HepG2 (cell line): ENCODE data around the gene TECPR1. TPM values are rescaled to one million over a fixed set of nuclear protein-coding genes. Genes with fewer than 3 reads are reported as not detected.
A peak's percentile ranks its signal among the peaks of the same experiment; 100 is the strongest.

Source experiments
- ATAC-seq: fragments of 200-7000 bp; cut with Tn5 transposase; 3 replicates; pipeline ENCODE4 v1.9.1; 2020; ENCODE audit warnings: mild to moderate bottlenecking, moderate library complexity
- BruUV-seq: library from RNA; stranded (reverse); fragments of 400-500 nt; replicated peaks from 2 replicates; lab custom pipeline; 2021; lab: Mats Ljungman, UMichigan
- CTCF ChIA-PET: fragments of 300-600 bp; formaldehyde crosslinking; extraction: SDS; loops from one replicate; lab custom pipeline; 2021; ENCODE audit warnings: low total read pairs, inconsistent platforms, low intra/inter-chr PET ratio; lab: Yijun Ruan, JAX
- POLR2A ChIA-PET: fragments of 350-600 bp; sonication (Branson Sonifier 250); formaldehyde crosslinking; loops from one replicate; lab custom pipeline; 2020; ENCODE audit warnings: antibody characterized with exemption, inconsistent platforms; lab: Yijun Ruan, JAX
- DNase-seq: peaks from one replicate; pipeline ENCODE4 v3.0.0-alpha.2; 2015; ENCODE audit warnings: low spot score
- FAIRE-seq: peaks from 3 replicates; lab custom pipeline; 2011; peaks lifted over from hg19 to GRCh38; lab: Jason Lieb, UNC
- H2AFZ ChIP-seq: one replicate; pipeline ENCODE4 v1.6.1; 2011; ENCODE audit warnings: low read length, inconsistent platforms
- H3K27ac ChIP-seq: fragments of 300-600 bp; 3 replicates; pipeline ENCODE4 v1.8.0; 2011; ENCODE audit warnings: mixed run types, mild to moderate bottlenecking, mixed read lengths, low read length, inconsistent platforms; ENCODE audit not compliant: insufficient read depth; ENCODE audit errors: extremely low read length
- H3K27me3 ChIP-seq, 2 experiments: fragments of 200-600 bp in 1 of 2; 2 replicates in 1 of 2; 3 replicates in 1 of 2; pipeline versions ENCODE4 v1.6.0 to v1.8.0; 2011; ENCODE audit warnings: low read length in 2 of 2, mild to moderate bottlenecking in 2 of 2, moderate library complexity in 2 of 2, inconsistent platforms in 1 of 2; ENCODE audit not compliant: insufficient read depth in 2 of 2, control insufficient read depth in 1 of 2
- H3K36me3 ChIP-seq, 2 experiments: fragments of 200-600 bp in 1 of 2; replicated peaks in 1 of 2; 2 replicates in 1 of 2; 3 replicates in 1 of 2; pipeline versions ENCODE4 v1.5.1 to v1.8.0; 2011; ENCODE audit warnings: low read length in 2 of 2, inconsistent platforms in 1 of 2; ENCODE audit not compliant: insufficient read depth in 2 of 2, control insufficient read depth in 1 of 2
- H3K4me1 ChIP-seq: 2 replicates; pipeline ENCODE4 v1.5.1; 2012; ENCODE audit warnings: low read length, inconsistent platforms; ENCODE audit not compliant: insufficient read depth
- H3K4me2 ChIP-seq: 2 replicates; pipeline ENCODE4 v1.6.0; 2011; ENCODE audit warnings: low read depth, low read length, inconsistent platforms
- H3K4me3 ChIP-seq, 3 experiments: fragments of 200-600 bp in 1 of 3; sonication (generic), shearing (Covaris generic) in 1 of 3; replicated peaks in 1 of 3; 2 replicates each; pipeline ENCODE4 v1.5.1; 2011 to 2016; ENCODE audit warnings: low read length in 3 of 3, inconsistent platforms in 2 of 3, low read depth in 2 of 3, mild to moderate bottlenecking in 2 of 3, control low read depth in 1 of 3, mixed read lengths in 1 of 3; ENCODE audit not compliant: insufficient read depth in 1 of 3
- H3K79me2 ChIP-seq: one replicate; pipeline ENCODE4 v1.6.1; 2011; ENCODE audit warnings: low read length, inconsistent platforms; ENCODE audit not compliant: insufficient read depth
- H3K9ac ChIP-seq: 2 replicates; pipeline ENCODE4 v1.6.0; 2011; ENCODE audit warnings: mild to moderate bottlenecking, low read depth, low read length, inconsistent platforms; ENCODE audit not compliant: insufficient read depth
- H3K9me3 ChIP-seq: 2 replicates; pipeline ENCODE4 v1.5.1; 2012; ENCODE audit warnings: mild to moderate bottlenecking, low read length
- H4K20me1 ChIP-seq: 2 replicates; pipeline ENCODE4 v1.6.0; 2011; ENCODE audit warnings: inconsistent platforms, mild to moderate bottlenecking, low read length, moderate library complexity; ENCODE audit not compliant: insufficient read depth
- CENPX ChIP-seq: sonication (generic); formaldehyde crosslinking; IDR thresholded peaks from 2 replicates; pipeline ENCODE4 v1.9.0; 2021; ENCODE audit warnings: mild to moderate bottlenecking, missing genetic modification reagents, moderate library complexity
- HIC2 ChIP-seq: sonication (generic); formaldehyde crosslinking; IDR thresholded peaks from 2 replicates; pipeline ENCODE4 v1.9.0; 2022; ENCODE audit warnings: low read depth, missing genetic modification reagents
- MAFF ChIP-seq: IDR thresholded peaks from 2 replicates; pipeline ENCODE4 v1.6.1; 2011; ENCODE audit warnings: low read depth, low read length, improper control_type of control experiment
- RARA ChIP-seq: IDR thresholded peaks from 2 replicates; pipeline ENCODE4 v1.6.1; 2016; ENCODE audit warnings: missing genetic modification reagents, missing compliant biosample characterization
- THAP9 ChIP-seq: sonication (generic); formaldehyde crosslinking; IDR thresholded peaks from 2 replicates; pipeline ENCODE4; 2020; ENCODE audit warnings: missing genetic modification reagents, mild to moderate bottlenecking, borderline replicate concordance
- U2AF2 ChIP-seq: fragments of 200-400 bp; formaldehyde crosslinking; IDR thresholded peaks from 2 replicates; pipeline ENCODE4 v1.6.1; 2017; ENCODE audit warnings: low read depth, mild to moderate bottlenecking, low read length
- ZBTB33 ChIP-seq: sonication (generic); formaldehyde crosslinking; IDR thresholded peaks from 2 replicates; pipeline ENCODE4 v1.4.0; 2020; ENCODE audit warnings: missing genetic modification reagents
- ZNF770 ChIP-seq: sonication (generic); formaldehyde crosslinking; IDR thresholded peaks from 2 replicates; pipeline ENCODE4 v1.5.0; 2020; ENCODE audit warnings: mild to moderate bottlenecking, missing genetic modification reagents
- WGBS: methylation state at CpG from one replicate; pipeline ENCODE4 v1.1.6; 2017; ENCODE audit warnings: low lambda C conversion rate; 5-methylcytosine and 5-hydroxymethylcytosine counted together
- in situ Hi-C: cut with HindIII; loops from 2 replicates; pipeline ENCODE4 v1.10.0; 2017; ENCODE audit warnings: low pct_unique_long_range_greater_than_20kb; ENCODE audit not compliant: extremely low pct_ligation_motif_present
- intact Hi-C: fragments of 100-400 bp; cut with micrococcal nuclease; formaldehyde crosslinking; loops from one replicate; pipeline ENCODE4 v1.10.0; 2022; ENCODE audit not compliant: unreplicated experiment
- polyA plus RNA-seq, 8 experiments: library from polyadenylated mRNA; depleted of rRNA in 3 of 8; stranded (reverse) in 7 of 8; unstranded in 1 of 8; fragments of >200 nt; fragmentation: Illumina TruSeq in 4 of 8; extraction: Trizol in 4 of 8; gene quantifications; 2 replicates each; pipeline versions ENCODE4 v1.2.1 to v1.2.3, GENCODE V29; 2011 to 2016; ENCODE audit warnings: low read depth in 4 of 8, missing spikeins in 1 of 8, mixed read lengths in 1 of 8; ENCODE audit not compliant: insufficient read depth in 1 of 8
- total RNA-seq, 5 experiments: library from RNA; depleted of rRNA; stranded (reverse); fragments of >200 nt; fragmentation: Illumina TruSeq; extraction: Trizol; gene quantifications; 2 replicates each; pipeline ENCODE4 v1.2.3, GENCODE V29; 2016; ENCODE audit warnings: low read depth in 1 of 5
- TF ChIP-seq, protein P1 (sequence below): sonication (generic); formaldehyde crosslinking; IDR thresholded peaks from 2 replicates; pipeline ENCODE4 v1.5.0; 2020; ENCODE audit warnings: missing genetic modification reagents, mild to moderate bottlenecking, borderline replicate concordance
- TF ChIP-seq, protein P2 (sequence below): sonication (generic); formaldehyde crosslinking; IDR thresholded peaks from 2 replicates; pipeline ENCODE4 v1.5.0; 2020; ENCODE audit warnings: missing genetic modification reagents

TECPR1 gene
- total and polyA plus RNA-seq, 2 of the 13 experiments (the other 11 are each of a cell fraction or from before 2014, with no cell fraction given) = 2.3 to 6.3 TPM

DNA sequence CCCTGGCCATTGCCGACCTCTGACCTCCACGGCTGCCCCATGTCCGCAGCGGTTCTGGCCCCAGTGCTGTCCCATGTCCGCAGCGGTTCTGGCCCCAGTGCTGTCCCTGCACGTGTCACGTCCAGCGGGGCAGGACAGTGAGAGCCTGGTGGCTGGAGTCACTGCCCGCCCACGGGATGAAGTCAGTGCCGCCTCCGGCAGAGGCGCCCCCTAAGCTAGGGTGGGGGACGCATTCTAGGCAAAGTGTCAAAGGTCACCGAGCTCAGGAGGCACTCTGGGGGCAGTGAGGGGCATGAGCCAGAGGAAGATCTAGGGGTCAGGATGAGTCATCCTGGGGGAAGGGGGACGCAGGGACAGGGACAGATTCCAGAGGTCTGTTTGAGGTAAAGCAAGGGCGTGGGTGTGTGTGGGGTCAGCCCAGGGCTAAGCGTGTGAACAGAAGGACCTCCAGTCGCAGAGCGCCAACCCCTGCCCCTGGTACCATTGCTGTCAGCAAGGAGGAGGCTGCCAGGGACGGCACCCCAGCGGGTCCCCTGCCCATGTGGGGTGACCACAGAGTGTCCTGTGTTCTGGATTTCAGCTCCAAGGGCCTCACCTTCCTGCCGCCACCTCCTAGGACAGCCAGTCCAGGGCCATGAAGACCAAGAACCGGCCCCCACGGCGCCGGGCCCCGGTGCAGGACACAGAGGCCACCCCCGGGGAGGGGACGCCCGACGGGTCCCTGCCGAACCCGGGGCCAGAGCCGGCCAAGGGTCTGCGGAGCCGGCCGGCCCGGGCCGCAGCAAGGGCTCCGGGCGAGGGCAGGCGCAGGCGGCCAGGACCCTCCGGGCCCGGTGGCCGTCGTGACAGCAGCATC lies 40.1 kb downstream of the TECPR1 start:
- peak overlapping the region; percentile 69 for H3K27ac ChIP-seq
- H3K4me3 ChIP-seq = peak overlapping the region; percentile 42 to 73 (median 66)
- DNase-seq = peak; percentile 85
- TF ChIP-seq RARA (CRISPR knock-in tag) (peak; percentile 98), MAFF (no peak), ZNF770 (CRISPR knock-in tag) (no peak), U2AF2 (no peak), THAP9 (peak; percentile 39; the same call in 1 of the 2 replicates), CENPX (CRISPR knock-in tag) (no peak), ZBTB33 (CRISPR knock-in tag) (peak; percentile 96), HIC2 (CRISPR knock-in tag) (peak; percentile 92)
- TF ChIP-seq, protein P1, sequence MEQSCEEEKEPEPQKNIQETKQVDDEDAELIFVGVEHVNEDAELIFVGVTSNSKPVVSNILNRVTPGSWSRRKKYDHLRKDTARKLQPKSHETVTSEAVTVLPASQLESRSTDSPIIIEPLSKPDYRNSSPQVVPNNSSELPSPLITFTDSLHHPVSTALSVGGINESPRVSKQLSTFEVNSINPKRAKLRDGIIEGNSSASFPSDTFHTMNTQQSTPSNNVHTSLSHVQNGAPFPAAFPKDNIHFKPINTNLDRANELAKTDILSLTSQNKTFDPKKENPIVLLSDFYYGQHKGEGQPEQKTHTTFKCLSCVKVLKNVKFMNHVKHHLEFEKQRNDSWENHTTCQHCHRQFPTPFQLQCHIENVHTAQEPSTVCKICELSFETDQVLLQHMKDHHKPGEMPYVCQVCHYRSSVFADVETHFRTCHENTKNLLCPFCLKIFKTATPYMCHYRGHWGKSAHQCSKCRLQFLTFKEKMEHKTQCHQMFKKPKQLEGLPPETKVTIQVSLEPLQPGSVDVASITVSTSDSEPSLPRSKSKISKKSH = peak; percentile 89
- TF ChIP-seq, protein P2, sequence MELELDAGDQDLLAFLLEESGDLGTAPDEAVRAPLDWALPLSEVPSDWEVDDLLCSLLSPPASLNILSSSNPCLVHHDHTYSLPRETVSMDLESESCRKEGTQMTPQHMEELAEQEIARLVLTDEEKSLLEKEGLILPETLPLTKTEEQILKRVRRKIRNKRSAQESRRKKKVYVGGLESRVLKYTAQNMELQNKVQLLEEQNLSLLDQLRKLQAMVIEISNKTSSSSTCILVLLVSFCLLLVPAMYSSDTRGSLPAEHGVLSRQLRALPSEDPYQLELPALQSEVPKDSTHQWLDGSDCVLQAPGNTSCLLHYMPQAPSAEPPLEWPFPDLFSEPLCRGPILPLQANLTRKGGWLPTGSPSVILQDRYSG = no peak

More for the DNA sequence above, 40.1 kb downstream of the TECPR1 start:
- ATAC-seq (peak; percentile 78), FAIRE-seq (peak; percentile 66)
- H3K4me2 ChIP-seq = peak overlapping the region; percentile 72
- H4K20me1 ChIP-seq = no peaks in the 10 kb centered on the region
- no peaks in the 10 kb centered on the region for H3K79me2 ChIP-seq
- H3K9ac ChIP-seq = peak overlapping the region; percentile 67
- peaks cover 17% of the 10 kb centered on the region for H3K4me1 ChIP-seq
- ChIA-PET CTCF (no interaction called here), POLR2A (interaction anchor here (1.0 kb wide), 2 partner anchors 175 to 207 kb away, joined by 3 read pairs; no protein-coding TSS in a partner anchor)
- no peak overlapping the region for H2AFZ ChIP-seq
- intact Hi-C loops = no loop called here
- peaks cover 0 to 3% of the 10 kb centered on the region in 2 experiments; a peak in 1 of 5 replicates for H3K36me3 ChIP-seq
- no peaks in the 10 kb centered on the region for H3K27me3 ChIP-seq
- H3K9me3 ChIP-seq = no peaks in the 10 kb centered on the region
- in situ Hi-C loops = no loop called here
- BruUV-seq = TSS peak; percentile 40
- WGBS = 21% methylated on average over 13 of the region's 49 CpGs
